ENCODE measurements around the gene ARHGEF2.

GRCh38 chr1:155975375-155976061 is 2.8 kb downstream of the ARHGEF2 start:
- TF ChIP-seq CTCF (IDR thresholded peaks at IDR 0.05; ENCODE audit: low read depth, low read length, poor library complexity, severe bottlenecking), result no peak
- TF ChIP-seq EZH2phosphoT487 (IDR thresholded peaks at IDR 0.05; ENCODE audit: borderline replicate concordance, low read length), result no peak
